ENCODE measurements around the gene GGT7. TPM values are rescaled to one million over a fixed set of nuclear protein-coding genes. Genes with fewer than 3 reads are reported as not detected.

The GGT7 gene
- total RNA-seq, 1 donor from 2014 or later: 23.7 TPM

GRCh38 chr20:34842143-34842542 lies 30.5 kb downstream of the GGT7 start:
- H3K27ac Mint-ChIP-seq (ENCODE audit: unreplicated experiment): no peak overlapping the region
- H3K4me3 Mint-ChIP-seq (ENCODE audit: unreplicated experiment): no peak overlapping the region
- TF ChIP-seq CTCF (IDR thresholded peaks at IDR 0.05): no peak
- no peaks in the 10 kb centered on the region for H3K9me3 Mint-ChIP-seq (ENCODE audit: low read depth)
- no peaks in the 10 kb centered on the region for H3K4me1 Mint-ChIP-seq (ENCODE audit: low read depth)
- peaks cover 12% of the 10 kb centered on the region for H3K27me3 Mint-ChIP-seq (ENCODE audit: low read depth)
- DNase-seq (ENCODE audit: low spot score): no peak
- H3K36me3 Mint-ChIP-seq (ENCODE audit: low read depth): peaks cover 3% of the 10 kb centered on the region

- H3K27me3 Mint-ChIP-seq (ENCODE audit: low read depth): peaks cover 40% of the 10 kb centered on the region
- TF ChIP-seq CTCF (IDR thresholded peaks at IDR 0.05): peak; percentile 84
- no peaks in the 10 kb centered on the region for H3K9me3 Mint-ChIP-seq (ENCODE audit: low read depth)
- no peak overlapping the region for H3K27ac Mint-ChIP-seq (ENCODE audit: unreplicated experiment)
- H3K4me3 Mint-ChIP-seq (ENCODE audit: unreplicated experiment): no peak overlapping the region
- DNase-seq (ENCODE audit: low spot score): no peak
- peaks cover 4% of the 10 kb centered on the region for H3K4me1 Mint-ChIP-seq (ENCODE audit: low read depth)
- no peaks in the 10 kb centered on the region for H3K36me3 Mint-ChIP-seq (ENCODE audit: low read depth)
Observed at GRCh38 chr20:34834459-34834893, 38.2 kb downstream of the GGT7 start.

GRCh38 chr20:34831936-34832335 lies 40.7 kb downstream of the GGT7 start:
- Mint-ChIP-seq H3K4me3 (ENCODE audit: unreplicated experiment) (no peak overlapping the region), H3K4me1 (ENCODE audit: low read depth) (peaks cover 4% of the 10 kb centered on the region), H3K9me3 (ENCODE audit: low read depth) (no peaks in the 10 kb centered on the region), H3K27me3 (ENCODE audit: low read depth) (peaks cover 35% of the 10 kb centered on the region), H3K36me3 (ENCODE audit: low read depth) (no peaks in the 10 kb centered on the region), H3K27ac (ENCODE audit: unreplicated experiment) (no peak overlapping the region)
- no peak for DNase-seq (ENCODE audit: low spot score)
- TF ChIP-seq CTCF (IDR thresholded peaks at IDR 0.05): no peak

- Mint-ChIP-seq H3K27me3 (ENCODE audit: low read depth) (peaks cover 34% of the 10 kb centered on the region), H3K27ac (ENCODE audit: unreplicated experiment) (no peak overlapping the region), H3K4me1 (ENCODE audit: low read depth) (peaks cover 14% of the 10 kb centered on the region), H3K36me3 (ENCODE audit: low read depth) (peaks cover 2% of the 10 kb centered on the region), H3K4me3 (ENCODE audit: unreplicated experiment) (no peak overlapping the region), H3K9me3 (ENCODE audit: low read depth) (no peaks in the 10 kb centered on the region)
- no peak for DNase-seq (ENCODE audit: low spot score)
- peak; percentile 10 for TF ChIP-seq CTCF (IDR thresholded peaks at IDR 0.05)
Observed at GRCh38 chr20:34829191-34829590, 43.5 kb downstream of the GGT7 start.

GRCh38 chr20:34825530-34826362 lies 46.9 kb downstream of the GGT7 start, which contains the start of gene NCOA6:
Gene NCOA6 (minus strand): TSS chr20:34825651. CDS start chr20:34782355, 43,296 bp downstream.
- H3K4me1 Mint-ChIP-seq (ENCODE audit: low read depth): peaks cover 37% of the 10 kb centered on the region
- DNase-seq (ENCODE audit: low spot score): peak; percentile 84

More at GRCh38 chr20:34825530-34826362, 46.9 kb downstream of the GGT7 start, which contains the start of gene NCOA6:
- Mint-ChIP-seq H3K9me3 (ENCODE audit: low read depth) (no peaks in the 10 kb centered on the region), H3K36me3 (ENCODE audit: low read depth) (peaks cover 2% of the 10 kb centered on the region), H3K4me3 (ENCODE audit: unreplicated experiment) (peak within 1 kb of the TSS; percentile 100), H3K27ac (ENCODE audit: unreplicated experiment) (peak within 1 kb of the TSS; percentile 96), H3K27me3 (ENCODE audit: low read depth) (peaks cover 10% of the 10 kb centered on the region)
- no peak for TF ChIP-seq CTCF (IDR thresholded peaks at IDR 0.05)
